HG02970 (cell line): Measurements from ENCODE around the gene CTBS.
"Not testable (repeated sequence)": the region's sequence is repeated elsewhere in the genome, so short reads cannot be mapped to it uniquely, and the experiment has no call there.

Source experiments
- ATAC-seq: cut with Tn5 transposase; IDR thresholded peaks from one replicate; pipeline ENCODE4 v1.9.1; 2021; ENCODE audit warnings: mild to moderate bottlenecking, moderate library complexity, moderate number of reproducible peaks; ENCODE audit not compliant: unreplicated experiment, low FRiP score

Gene CTBS

DNA sequence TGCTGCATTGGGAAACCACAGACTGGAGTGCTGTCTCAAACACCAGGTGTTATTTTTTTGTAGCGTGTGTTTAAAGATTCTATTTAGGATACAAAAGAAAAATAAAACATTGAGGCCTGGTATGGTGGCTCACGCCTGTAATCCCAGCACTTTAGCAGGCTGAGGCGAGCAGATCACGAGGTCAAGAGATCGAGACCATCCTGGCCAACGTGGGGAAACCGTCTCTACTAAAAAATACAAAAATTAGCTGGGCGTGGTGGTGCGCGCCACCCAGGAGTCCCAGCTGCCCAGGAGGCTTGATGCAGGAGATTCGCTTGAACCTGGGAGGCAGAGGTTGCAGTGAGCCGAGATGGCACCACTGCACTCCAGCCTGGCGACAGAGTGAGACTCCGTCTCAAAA, 66.4 kb downstream of the CTBS start:
- ATAC-seq, result not testable (repeated sequence)

- ATAC-seq, result no peak
Measured at GRCh38 chr1:84506729-84507453, 67.3 kb downstream of the CTBS start.

DNA sequence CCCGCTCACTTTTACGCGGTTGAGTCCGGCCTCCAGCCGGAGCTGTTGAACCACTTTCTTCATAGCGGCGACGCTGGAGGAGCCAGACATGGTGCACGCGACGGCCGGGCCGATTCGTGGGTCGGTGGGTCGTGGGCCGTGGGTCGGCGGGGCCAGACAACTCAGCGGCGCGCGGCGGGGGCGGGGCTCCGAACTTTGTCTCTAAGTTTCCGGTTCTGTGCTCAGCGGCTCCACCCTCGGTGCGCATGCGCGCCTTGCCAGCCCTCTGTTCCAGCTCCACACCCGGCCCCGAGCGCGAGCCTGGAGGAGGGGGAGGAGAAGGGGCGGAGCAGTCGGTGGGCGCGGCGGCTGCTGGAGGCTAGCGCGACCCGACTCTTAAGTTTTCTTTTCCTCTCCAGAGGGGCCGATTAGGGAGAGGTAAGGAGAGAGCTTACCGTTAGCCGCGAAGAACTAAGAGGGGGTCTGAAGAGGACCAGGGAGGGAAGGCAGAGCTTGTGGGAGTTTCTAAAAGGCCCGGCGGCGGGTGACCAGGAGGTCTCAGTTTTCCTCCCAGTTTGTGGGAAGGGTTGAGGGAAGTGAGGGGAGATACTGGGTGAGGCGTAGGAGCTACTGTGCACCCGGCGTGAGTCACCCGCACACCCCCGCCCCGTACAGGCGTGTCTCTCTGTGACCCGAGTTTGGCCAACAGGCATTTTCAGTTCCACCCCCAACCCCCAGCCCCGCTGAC, 68.1 kb downstream of the CTBS start, which contains the start of the genes GNG5 and SPATA1:
Gene GNG5, minus strand, starts transcription at position 580 of the 727 bp plus-strand sequence. Its CDS starts 490 bp downstream, at position 90.
Gene SPATA1, plus strand, starts transcription at position 385 of the 727 bp plus-strand sequence. CDS start 9,974 bp downstream, outside the sequence.
- peak; percentile 88 for ATAC-seq

DNA sequence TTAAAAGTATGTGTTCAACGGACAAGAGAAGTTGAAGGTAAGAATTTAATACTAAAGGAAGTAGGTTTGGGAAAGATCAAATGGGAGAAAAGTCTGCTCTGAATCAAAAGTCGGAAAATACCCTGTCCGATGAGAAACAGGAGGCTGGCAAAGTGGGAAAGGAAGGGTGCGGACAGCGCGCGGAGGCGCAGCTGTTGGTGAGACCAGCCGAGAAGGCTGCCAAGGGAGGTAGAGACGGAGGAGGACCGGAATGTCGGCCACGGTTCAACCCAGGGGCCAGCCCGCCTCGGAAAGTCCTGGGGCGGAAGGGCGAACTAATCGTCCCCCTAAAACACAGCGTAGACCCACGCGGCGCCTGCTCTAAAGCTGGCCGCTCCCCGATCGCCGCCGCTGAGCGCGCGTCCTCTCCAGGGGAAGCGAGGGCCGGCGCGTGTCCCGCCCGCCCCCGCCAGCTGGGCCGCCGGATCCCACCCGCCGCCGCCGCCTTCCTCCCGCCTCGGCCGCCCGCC, 68.7 kb downstream of the CTBS start:
- peak; percentile 33 for ATAC-seq

GRCh38 chr1:84504580-84505492, 69.4 kb downstream of the CTBS start:
- no peak for ATAC-seq

DNA sequence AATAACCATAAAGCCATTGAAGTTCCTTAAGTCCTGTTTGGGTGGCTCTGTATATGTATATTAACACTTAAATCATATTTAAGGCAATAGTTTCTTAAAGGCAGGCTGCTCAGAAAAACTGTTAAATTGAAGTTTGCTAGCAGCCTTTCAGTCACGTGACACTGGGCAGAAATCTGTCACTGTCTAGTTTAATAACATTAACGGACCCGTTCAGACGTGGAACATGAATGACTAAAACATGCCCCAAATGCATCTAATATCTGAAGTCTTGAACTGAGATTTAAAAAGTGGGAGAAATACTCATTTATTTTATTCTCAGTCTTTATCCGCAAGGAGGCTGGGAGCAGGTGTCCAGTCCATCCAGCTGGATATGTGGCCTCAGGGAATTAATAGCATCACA, 71.3 kb downstream of the CTBS start:
- ATAC-seq, result no peak
